Trophoblast cell (in vitro differentiated cells and primary cell): ENCODE results near the gene RAPGEF2.

Experiments used
- DNase-seq, 2 donors: peaks; one replicate each; pipeline ENCODE4 v3.0.0-alpha.2; 2016
- H2AFZ ChIP-seq: 2 replicates; pipeline ENCODE4 v1.6.1; 2013; ENCODE audit warnings: low read length, moderate library complexity, mild to moderate bottlenecking; ENCODE audit not compliant: insufficient read depth, poor library complexity
- H2AK5ac ChIP-seq: 2 replicates; pipeline ENCODE4 v1.6.1; 2013; ENCODE audit warnings: mild to moderate bottlenecking, low read length
- H2BK120ac ChIP-seq: 2 replicates; pipeline ENCODE4 v1.6.1; 2013; ENCODE audit warnings: low read length, mild to moderate bottlenecking, moderate library complexity; ENCODE audit not compliant: insufficient read depth, poor library complexity
- H2BK12ac ChIP-seq: 2 replicates; pipeline ENCODE4 v1.6.1; 2013; ENCODE audit warnings: mild to moderate bottlenecking, low read length, moderate library complexity
- H2BK5ac ChIP-seq: 2 replicates; pipeline ENCODE4 v1.6.1; 2013; ENCODE audit warnings: low read length, low read depth, moderate library complexity, mild to moderate bottlenecking; ENCODE audit not compliant: poor library complexity
- H3K14ac ChIP-seq: 2 replicates; pipeline ENCODE4 v1.6.1; 2013; ENCODE audit warnings: mild to moderate bottlenecking, low read length
- H3K18ac ChIP-seq: 2 replicates; pipeline ENCODE4 v1.6.1; 2013; ENCODE audit warnings: mild to moderate bottlenecking, low read length
- H3K23ac ChIP-seq: 2 replicates; pipeline ENCODE4 v1.6.1; 2013; ENCODE audit warnings: low read length
- H3K27ac ChIP-seq: 2 replicates; pipeline ENCODE4 v1.5.1; 2013; ENCODE audit warnings: low read depth, mild to moderate bottlenecking, inconsistent platforms, low read length, moderate library complexity
- H3K27me3 ChIP-seq: 2 replicates; pipeline ENCODE4 v1.6.1; 2013; ENCODE audit warnings: inconsistent platforms, mild to moderate bottlenecking, low read length, moderate library complexity; ENCODE audit not compliant: insufficient read depth
- H3K36me3 ChIP-seq, 2 experiments: 1 replicate in 1 of 2; 2 replicates in 1 of 2; pipeline ENCODE4 v1.6.1; 2013; ENCODE audit warnings: low read length in 2 of 2, mild to moderate bottlenecking in 2 of 2, moderate library complexity in 1 of 2; ENCODE audit not compliant: insufficient read depth in 2 of 2, control insufficient read depth in 1 of 2
- H3K4ac ChIP-seq: 2 replicates; pipeline ENCODE4 v1.6.1; 2013; ENCODE audit warnings: low read depth, mild to moderate bottlenecking, low read length, moderate library complexity
- H3K4me1 ChIP-seq, 2 experiments: 1 replicate in 1 of 2; 2 replicates in 1 of 2; pipeline ENCODE4 v1.6.1; 2013; ENCODE audit warnings: low read length in 2 of 2, mild to moderate bottlenecking in 2 of 2, moderate library complexity in 1 of 2; ENCODE audit not compliant: insufficient read depth in 2 of 2, control insufficient read depth in 1 of 2
- H3K4me2 ChIP-seq: 2 replicates; pipeline ENCODE4 v1.6.1; 2013; ENCODE audit warnings: inconsistent platforms, mild to moderate bottlenecking, low read length, moderate library complexity
- H3K4me3 ChIP-seq: 2 replicates; pipeline ENCODE4 v1.5.1; 2013; ENCODE audit warnings: mild to moderate bottlenecking, low read depth, low read length, inconsistent platforms
- H3K79me1 ChIP-seq: one replicate; pipeline ENCODE4 v1.6.1; 2013; ENCODE audit warnings: low read length
- H3K79me2 ChIP-seq: 2 replicates; pipeline ENCODE4 v1.6.1; 2013; ENCODE audit warnings: low read length, mild to moderate bottlenecking; ENCODE audit not compliant: control insufficient read depth, insufficient read depth, poor library complexity
- H3K9ac ChIP-seq: 2 replicates; pipeline ENCODE4 v1.6.1; 2013; ENCODE audit warnings: mild to moderate bottlenecking, low read length
- H3K9me3 ChIP-seq: 2 replicates; pipeline ENCODE4 v1.6.1; 2013; ENCODE audit warnings: low read depth, mild to moderate bottlenecking, control low read depth, inconsistent platforms, low read length; ENCODE audit not compliant: insufficient read depth
- H4K12ac ChIP-seq: 2 replicates; pipeline ENCODE4 v1.6.1; 2013; ENCODE audit warnings: low read depth, mild to moderate bottlenecking, low read length, moderate library complexity
- H4K8ac ChIP-seq: 2 replicates; pipeline ENCODE4 v1.6.1; 2013; ENCODE audit warnings: low read depth, mild to moderate bottlenecking, low read length, moderate library complexity
- H4K91ac ChIP-seq: one replicate; pipeline ENCODE4 v1.6.1; 2013; ENCODE audit warnings: low read depth, mild to moderate bottlenecking, low read length, moderate library complexity
- WGBS: extraction: QIAGEN DNeasy Blood & Tissue Kit; methylation state at CpG from one replicate; pipeline ENCODE4 v1.1.7; 2013; ENCODE audit warnings: missing lambda C conversion rate; ENCODE audit not compliant: insufficient read length, insufficient coverage; ENCODE audit errors: extremely low coverage; 5-methylcytosine and 5-hydroxymethylcytosine counted together

RAPGEF2 gene

DNA sequence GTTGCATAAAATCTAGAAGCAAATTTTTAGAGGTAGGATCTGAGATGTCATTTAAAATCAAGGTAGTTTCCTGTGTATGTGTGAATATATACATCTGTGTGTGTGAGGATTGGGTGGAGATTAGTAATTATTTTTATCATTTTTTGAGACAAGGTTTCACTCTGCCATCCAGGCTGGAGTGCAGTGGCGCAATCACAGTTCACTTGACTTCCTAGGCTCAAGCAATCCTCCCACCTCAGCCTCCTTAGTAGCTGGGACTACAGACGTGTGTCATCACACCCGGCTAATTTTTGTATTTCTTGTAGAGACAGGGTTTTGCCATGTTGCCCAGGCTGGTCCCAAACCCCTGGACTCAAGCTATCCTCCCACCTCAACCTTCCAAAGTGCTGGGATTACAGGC is 188.3 kb downstream of the RAPGEF2 start:
- no peak overlapping the region for H3K18ac ChIP-seq
- no peak overlapping the region for H2AK5ac ChIP-seq
- no peaks in the 10 kb centered on the region for H3K79me2 ChIP-seq
- no peaks in the 10 kb centered on the region for H3K9me3 ChIP-seq
- no peak overlapping the region for H3K4me2 ChIP-seq
- H2AFZ ChIP-seq: no peak overlapping the region
- H3K27me3 ChIP-seq: no peaks in the 10 kb centered on the region
- H2BK5ac ChIP-seq: no peak overlapping the region
- no peak overlapping the region for H3K23ac ChIP-seq
- no peak overlapping the region for H3K27ac ChIP-seq
- no peak overlapping the region for H2BK12ac ChIP-seq
- H3K4ac ChIP-seq: no peak overlapping the region
- H4K8ac ChIP-seq: no peak overlapping the region
- no peaks in the 10 kb centered on the region for H3K79me1 ChIP-seq
- no peaks in the 10 kb centered on the region for H3K36me3 ChIP-seq
- no CpG with 5 or more reads among the region's 3 CpGs for WGBS
- DNase-seq: no peak
- no peak overlapping the region for H3K9ac ChIP-seq
- no peak overlapping the region for H4K12ac ChIP-seq
- H4K91ac ChIP-seq: no peak overlapping the region
- peaks cover 0 to 2% of the 10 kb centered on the region in 2 experiments for H3K4me1 ChIP-seq
- no peak overlapping the region for H3K14ac ChIP-seq
- no peak overlapping the region for H3K4me3 ChIP-seq
- no peak overlapping the region for H2BK120ac ChIP-seq

- Histone ChIP-seq H3K9ac (no peak overlapping the region), H4K91ac (no peak overlapping the region), H4K8ac (no peak overlapping the region), H3K4me1 (peaks cover 0 to 2% of the 10 kb centered on the region in 2 experiments), H3K4me2 (no peak overlapping the region), H2BK12ac (no peak overlapping the region), H3K23ac (no peak overlapping the region), H3K18ac (no peak overlapping the region), H4K12ac (no peak overlapping the region), H3K27ac (no peak overlapping the region), H3K79me1 (no peaks in the 10 kb centered on the region), H2AFZ (no peak overlapping the region), H2BK5ac (no peak overlapping the region), H3K14ac (no peak overlapping the region), H3K4ac (no peak overlapping the region), H3K79me2 (no peaks in the 10 kb centered on the region), H3K36me3 (no peaks in the 10 kb centered on the region), H3K27me3 (no peaks in the 10 kb centered on the region), H3K9me3 (no peaks in the 10 kb centered on the region), H2AK5ac (no peak overlapping the region), H2BK120ac (no peak overlapping the region), H3K4me3 (no peak overlapping the region)
- peak in 1 of 2 donors; percentile 18 for DNase-seq
- WGBS: no CpG with 5 or more reads among the region's 4 CpGs
Measured at GRCh38 chr4:159292137-159292896, 189.4 kb downstream of the RAPGEF2 start.

DNA sequence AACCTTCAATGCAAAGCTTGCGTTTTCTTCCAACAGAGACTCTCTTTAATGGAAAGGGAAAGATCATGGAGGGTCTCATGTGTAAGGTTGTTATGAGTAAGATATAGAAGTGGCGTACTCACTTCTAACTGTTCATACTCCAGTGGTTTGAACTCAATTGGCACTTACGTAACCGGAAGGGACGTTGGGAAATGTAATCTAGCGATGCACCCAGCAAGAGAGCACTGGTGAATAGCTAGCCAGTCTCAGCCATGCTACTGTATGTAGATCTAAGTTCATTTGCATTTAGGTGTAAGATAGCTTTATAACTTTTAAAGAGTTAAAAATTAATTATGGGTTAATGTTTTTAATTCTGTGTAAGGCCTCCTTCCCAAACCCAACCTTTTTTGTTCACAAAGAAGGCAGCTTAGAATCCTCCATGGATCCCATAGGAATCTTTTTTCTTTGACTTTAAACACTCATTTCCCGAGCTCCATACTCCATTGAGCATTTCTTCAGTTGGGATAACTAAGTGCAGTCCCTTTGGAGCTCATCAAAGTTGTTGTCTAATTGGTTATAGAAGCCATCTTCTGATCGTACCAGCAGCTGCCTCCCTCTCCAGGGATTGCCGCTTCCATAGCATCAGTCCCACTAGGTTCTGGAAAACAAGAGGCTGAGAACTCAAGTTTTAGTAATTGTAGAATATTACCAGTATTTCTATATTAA is 191.1 kb downstream of the RAPGEF2 start:
- no peak overlapping the region for H4K8ac ChIP-seq

DNA sequence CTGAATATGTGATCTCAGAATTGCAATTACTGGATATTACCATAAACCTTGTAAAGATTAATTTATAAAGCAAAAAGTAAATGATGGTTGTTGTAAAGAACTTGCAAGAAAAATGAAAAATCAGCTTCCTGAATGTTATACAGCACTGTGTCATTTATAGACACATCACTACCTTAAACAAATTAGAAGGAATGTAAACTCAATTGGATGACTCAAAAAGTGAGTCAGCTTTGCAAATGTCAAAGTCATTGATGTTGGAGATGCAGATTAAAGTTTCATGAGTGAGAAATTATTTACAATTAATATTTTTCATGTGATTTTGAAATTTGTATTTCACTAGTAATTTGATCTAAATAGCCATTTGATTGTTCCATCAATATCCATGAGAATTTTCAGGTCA is 193.2 kb downstream of the RAPGEF2 start:
- Histone ChIP-seq H3K9ac (no peak overlapping the region), H4K8ac (no peak overlapping the region), H3K79me1 (no peaks in the 10 kb centered on the region), H3K4me1 (peaks cover 0 to 2% of the 10 kb centered on the region in 2 experiments), H3K4me2 (no peak overlapping the region), H3K9me3 (no peaks in the 10 kb centered on the region), H4K12ac (no peak overlapping the region), H3K27ac (no peak overlapping the region), H2AFZ (no peak overlapping the region), H3K14ac (no peak overlapping the region), H3K27me3 (no peaks in the 10 kb centered on the region), H3K79me2 (no peaks in the 10 kb centered on the region), H2BK12ac (no peak overlapping the region), H3K4ac (no peak overlapping the region), H2BK5ac (no peak overlapping the region), H2AK5ac (no peak overlapping the region), H3K36me3 (no peaks in the 10 kb centered on the region), H4K91ac (no peak overlapping the region), H3K23ac (no peak overlapping the region), H2BK120ac (no peak overlapping the region), H3K4me3 (no peak overlapping the region), H3K18ac (no peak overlapping the region)
- DNase-seq: peak in 1 of 2 donors; percentile 26

More for the DNA sequence above, 191.1 kb downstream of the RAPGEF2 start:
- no CpG with 5 or more reads among the region's 9 CpGs for WGBS
- H2BK5ac ChIP-seq: no peak overlapping the region
- no peaks in the 10 kb centered on the region for H3K9me3 ChIP-seq
- no peak overlapping the region for H2BK12ac ChIP-seq
- H3K14ac ChIP-seq: no peak overlapping the region
- no peak overlapping the region for H3K4ac ChIP-seq
- H3K36me3 ChIP-seq: no peaks in the 10 kb centered on the region
- no peak overlapping the region for H3K18ac ChIP-seq
- no peaks in the 10 kb centered on the region for H3K79me1 ChIP-seq
- H3K27me3 ChIP-seq: no peaks in the 10 kb centered on the region
- H2AK5ac ChIP-seq: no peak overlapping the region
- H4K91ac ChIP-seq: no peak overlapping the region
- H2BK120ac ChIP-seq: no peak overlapping the region
- no peak for DNase-seq
- no peak overlapping the region for H2AFZ ChIP-seq
- no peak overlapping the region for H4K12ac ChIP-seq
- H3K27ac ChIP-seq: no peak overlapping the region
- H3K4me1 ChIP-seq: peaks cover 0 to 2% of the 10 kb centered on the region in 2 experiments
- H3K4me2 ChIP-seq: no peak overlapping the region
- no peaks in the 10 kb centered on the region for H3K79me2 ChIP-seq
- H3K4me3 ChIP-seq: no peak overlapping the region
- H3K9ac ChIP-seq: no peak overlapping the region
- H3K23ac ChIP-seq: no peak overlapping the region
